OCI-LY7 (cell line): ENCODE data around the gene VPS35L. TPM values are rescaled to one million over a fixed set of nuclear protein-coding genes. Genes with fewer than 3 reads are reported as not detected.

Experiments used
- BruUV-seq: library from RNA; stranded (reverse); fragments of 400-500 nt; replicated peaks from 2 replicates; lab custom pipeline; 2021; lab: Mats Ljungman, UMichigan
- CTCF ChIA-PET: fragments of 300-600 bp; sonication (Branson Sonifier 250); formaldehyde crosslinking; loops from one replicate; lab custom pipeline; 2022; ENCODE audit warnings: antibody characterized with exemption; ENCODE audit not compliant: unreplicated experiment; lab: Charles Lee
- POLR2A ChIA-PET: fragments of 300-600 bp; sonication (Branson Sonifier 250); formaldehyde crosslinking; loops from one replicate; lab custom pipeline; 2022; ENCODE audit warnings: antibody characterized with exemption; lab: Charles Lee
- DNase-seq: peaks from one replicate; pipeline ENCODE4 v3.0.0-alpha.2; 2015; ENCODE audit warnings: low spot score
- H2AFZ ChIP-seq: fragments of 200-600 bp; sonication (generic), shearing (Covaris generic); 2 replicates; pipeline ENCODE4 v1.6.1; 2014; ENCODE audit warnings: mild to moderate bottlenecking, antibody characterized with exemption, low read length, moderate library complexity
- H3K27ac ChIP-seq: fragments of 200-600 bp; sonication (generic); 2 replicates; pipeline ENCODE4 v1.5.1; 2014; ENCODE audit warnings: mixed run types, low read depth, mild to moderate bottlenecking, moderate library complexity, low read length, inconsistent platforms; ENCODE audit not compliant: poor library complexity, severe bottlenecking
- H3K36me3 ChIP-seq: fragments of 200-600 bp; sonication (generic); 2 replicates; pipeline ENCODE4 v1.6.1; 2014; ENCODE audit warnings: mild to moderate bottlenecking, antibody characterized with exemption, low read length, moderate library complexity, mixed read lengths; ENCODE audit not compliant: insufficient read depth
- H3K4me1 ChIP-seq: fragments of 200-600 bp; sonication (generic); 2 replicates; pipeline ENCODE4 v1.5.1; 2014; ENCODE audit warnings: mild to moderate bottlenecking, low read length; ENCODE audit not compliant: insufficient read depth, poor library complexity, severe bottlenecking
- H3K4me2 ChIP-seq: fragments of 200-600 bp; sonication (generic); 2 replicates; pipeline ENCODE4 v1.6.1; 2014; ENCODE audit warnings: mild to moderate bottlenecking, low read length
- H3K4me3 ChIP-seq: fragments of 200-600 bp; sonication (generic); 2 replicates; pipeline ENCODE4 v1.5.1; 2014; ENCODE audit warnings: mild to moderate bottlenecking, low read depth, low read length; ENCODE audit not compliant: poor library complexity, severe bottlenecking
- H3K79me2 ChIP-seq: fragments of 200-600 bp; sonication (generic); 2 replicates; pipeline ENCODE4 v1.6.1; 2016; ENCODE audit warnings: low read depth, mild to moderate bottlenecking, low read length, moderate library complexity, mixed read lengths; ENCODE audit not compliant: insufficient read depth
- H3K9me2 ChIP-seq: fragments of 200-600 bp; sonication (generic); 2 replicates; pipeline ENCODE4 v1.6.1; 2016; ENCODE audit warnings: mild to moderate bottlenecking, low read length, mixed read lengths; ENCODE audit not compliant: insufficient read depth
- H3K9me3 ChIP-seq: fragments of 200-600 bp; sonication (generic); 2 replicates; pipeline ENCODE4 v1.6.1; 2014; ENCODE audit warnings: mild to moderate bottlenecking, mixed run types, low read length, mixed read lengths
- H4K20me1 ChIP-seq: fragments of 200-600 bp; sonication (generic); 2 replicates; pipeline ENCODE4 v1.6.1; 2014; ENCODE audit warnings: mild to moderate bottlenecking, antibody characterized with exemption, low read length, moderate library complexity, mixed read lengths; ENCODE audit not compliant: insufficient read depth
- EZH2phosphoT487 ChIP-seq: fragments of 200-600 bp; sonication (generic); IDR thresholded peaks from 2 replicates; pipeline ENCODE4 v1.6.1; 2018; ENCODE audit warnings: low read depth, borderline replicate concordance, mild to moderate bottlenecking, mixed run types, antibody characterized with exemption, low read length, moderate library complexity, mixed read lengths
- intact Hi-C: fragments of 100-400 bp; cut with micrococcal nuclease; formaldehyde crosslinking; loops from one replicate; pipeline ENCODE4 v1.10.0; 2022; ENCODE audit not compliant: unreplicated experiment
- total RNA-seq, 2 experiments: library from RNA; depleted of rRNA in 1 of 2; stranded (reverse); fragments of >200 nt in 1 of 2; shearing (Covaris generic) in 1 of 2; gene quantifications; 2 replicates each; pipeline ENCODE4 v1.2.3, GENCODE V29; 2014 to 2022
- TF ChIP-seq, protein P1 (sequence below): fragments of 200-600 bp; sonication (generic); conservative IDR thresholded peaks from 2 replicates; pipeline ENCODE4 v1.5.1; 2014; ENCODE audit warnings: mild to moderate bottlenecking, antibody characterized with exemption, low read length, moderate library complexity, mixed read lengths

Gene VPS35L
- total RNA-seq, 2 experiments from 2014 or later, result 16.5 to 65.2 TPM

DNA sequence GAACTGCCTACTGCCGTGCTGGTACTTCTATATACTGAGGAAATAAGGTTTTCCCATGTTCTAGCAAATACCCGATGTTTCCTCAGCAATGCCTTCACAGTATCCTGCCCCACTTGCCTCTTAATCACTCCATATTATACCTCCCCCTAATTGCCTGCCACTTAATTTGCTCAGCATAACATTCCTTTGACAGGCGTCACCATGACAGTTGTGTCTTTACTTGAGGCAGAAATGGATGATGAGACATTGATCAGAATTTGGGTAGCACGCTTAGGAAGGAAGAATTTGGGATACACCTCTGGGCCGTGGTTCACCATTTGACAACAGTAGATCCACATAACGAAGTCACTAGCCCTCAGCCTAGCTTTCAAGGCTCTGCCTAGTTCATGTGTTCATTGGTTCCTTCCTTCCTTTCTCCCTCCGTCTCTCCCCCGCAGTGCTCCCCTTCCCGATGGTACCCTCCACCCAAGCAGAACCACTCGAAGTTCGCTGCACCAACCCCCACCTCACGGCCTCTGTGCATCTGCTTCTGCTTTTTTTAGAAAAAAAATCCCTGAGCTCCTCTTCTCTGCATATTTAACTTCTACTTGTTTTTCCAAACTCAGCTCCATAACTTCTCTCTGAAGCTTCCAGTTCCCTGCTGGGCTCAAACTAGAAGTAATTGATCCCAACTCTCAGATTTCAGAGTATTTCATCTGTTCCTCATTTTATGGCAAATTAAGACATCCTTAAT is 182.0 kb downstream of the VPS35L start:
- ChIA-PET POLR2A (no interaction called here), CTCF (no interaction called here)
- H3K79me2 ChIP-seq, result no peaks in the 10 kb centered on the region
- no peak for TF ChIP-seq EZH2phosphoT487
- TF ChIP-seq, protein P1, sequence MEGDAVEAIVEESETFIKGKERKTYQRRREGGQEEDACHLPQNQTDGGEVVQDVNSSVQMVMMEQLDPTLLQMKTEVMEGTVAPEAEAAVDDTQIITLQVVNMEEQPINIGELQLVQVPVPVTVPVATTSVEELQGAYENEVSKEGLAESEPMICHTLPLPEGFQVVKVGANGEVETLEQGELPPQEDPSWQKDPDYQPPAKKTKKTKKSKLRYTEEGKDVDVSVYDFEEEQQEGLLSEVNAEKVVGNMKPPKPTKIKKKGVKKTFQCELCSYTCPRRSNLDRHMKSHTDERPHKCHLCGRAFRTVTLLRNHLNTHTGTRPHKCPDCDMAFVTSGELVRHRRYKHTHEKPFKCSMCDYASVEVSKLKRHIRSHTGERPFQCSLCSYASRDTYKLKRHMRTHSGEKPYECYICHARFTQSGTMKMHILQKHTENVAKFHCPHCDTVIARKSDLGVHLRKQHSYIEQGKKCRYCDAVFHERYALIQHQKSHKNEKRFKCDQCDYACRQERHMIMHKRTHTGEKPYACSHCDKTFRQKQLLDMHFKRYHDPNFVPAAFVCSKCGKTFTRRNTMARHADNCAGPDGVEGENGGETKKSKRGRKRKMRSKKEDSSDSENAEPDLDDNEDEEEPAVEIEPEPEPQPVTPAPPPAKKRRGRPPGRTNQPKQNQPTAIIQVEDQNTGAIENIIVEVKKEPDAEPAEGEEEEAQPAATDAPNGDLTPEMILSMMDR, result no peak
- no peaks in the 10 kb centered on the region for H3K4me1 ChIP-seq
- intact Hi-C loops, result no loop called here
- no peaks in the 10 kb centered on the region for H3K9me2 ChIP-seq
- H4K20me1 ChIP-seq, result no peaks in the 10 kb centered on the region
- no peak overlapping the region for H3K4me3 ChIP-seq
- H3K4me2 ChIP-seq, result no peak overlapping the region
- DNase-seq, result no peak
- no TSS peak for BruUV-seq
- H3K9me3 ChIP-seq, result no peaks in the 10 kb centered on the region
- no peaks in the 10 kb centered on the region for H3K36me3 ChIP-seq
- no peak overlapping the region for H2AFZ ChIP-seq
- H3K27ac ChIP-seq, result no peak overlapping the region

DNA sequence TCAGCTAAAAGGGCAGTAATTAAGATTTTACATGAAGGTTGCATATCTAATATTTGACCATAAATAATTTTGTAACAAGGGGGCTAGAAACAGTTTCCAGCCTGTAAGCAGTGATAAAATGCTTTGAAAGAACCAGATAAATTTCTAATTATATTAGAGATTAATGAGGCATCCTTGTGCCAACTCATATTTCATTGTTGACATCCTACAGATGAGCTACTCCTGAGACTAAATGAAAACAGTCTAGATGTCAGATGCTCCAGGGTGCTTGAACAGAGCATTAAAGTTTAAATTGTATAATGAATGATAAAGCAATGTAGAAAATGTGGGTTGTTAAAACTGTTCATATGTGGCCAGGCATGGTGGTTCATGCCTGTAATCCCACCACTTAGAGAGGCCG is 185.9 kb downstream of the VPS35L start:
- Histone ChIP-seq H3K4me2 (no peak overlapping the region), H3K27ac (no peak overlapping the region), H3K36me3 (no peaks in the 10 kb centered on the region), H3K79me2 (no peaks in the 10 kb centered on the region), H2AFZ (no peak overlapping the region), H4K20me1 (no peaks in the 10 kb centered on the region), H3K4me1 (no peaks in the 10 kb centered on the region), H3K4me3 (no peak overlapping the region), H3K9me2 (no peaks in the 10 kb centered on the region), H3K9me3 (no peaks in the 10 kb centered on the region)
- intact Hi-C loops, result no loop called here
- ChIA-PET CTCF (no interaction called here), POLR2A (no interaction called here)
- no peak for DNase-seq
- no TSS peak for BruUV-seq
- TF ChIP-seq EZH2phosphoT487, result no peak
- TF ChIP-seq, protein P1, result no peak

DNA sequence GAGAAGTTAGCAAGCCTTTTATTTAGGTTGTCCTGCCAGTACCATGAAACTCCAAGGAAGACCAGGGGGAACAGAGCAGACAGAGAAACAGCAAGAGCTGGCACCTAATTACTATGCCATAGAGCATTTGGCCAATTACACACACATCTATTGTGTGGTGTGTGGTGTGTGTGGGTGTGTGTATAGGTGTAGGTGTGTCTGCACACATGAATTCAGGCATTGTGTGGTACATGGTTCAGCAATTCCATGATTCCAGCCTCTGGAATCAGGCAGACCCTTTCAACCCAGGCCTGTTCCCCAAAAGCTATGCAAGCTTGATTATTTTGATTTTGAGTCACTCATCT is 188.3 kb downstream of the VPS35L start:
- no TSS peak for BruUV-seq
- POLR2A ChIA-PET, result no interaction called here
- H3K4me3 ChIP-seq, result no peak overlapping the region
- CTCF ChIA-PET, result no interaction called here
- no peak for TF ChIP-seq EZH2phosphoT487
- TF ChIP-seq, protein P1, result no peak
- H4K20me1 ChIP-seq, result no peaks in the 10 kb centered on the region
- H3K9me2 ChIP-seq, result no peaks in the 10 kb centered on the region
- no peaks in the 10 kb centered on the region for H3K79me2 ChIP-seq
- H3K4me1 ChIP-seq, result no peaks in the 10 kb centered on the region
- no peaks in the 10 kb centered on the region for H3K36me3 ChIP-seq
- no peaks in the 10 kb centered on the region for H3K9me3 ChIP-seq
- no peak for DNase-seq
- no peak overlapping the region for H3K27ac ChIP-seq
- no peak overlapping the region for H2AFZ ChIP-seq
- intact Hi-C loops, result no loop called here
- H3K4me2 ChIP-seq, result no peak overlapping the region
